ENCODE data around the gene FAM135A. TPM values are rescaled to one million over a fixed set of nuclear protein-coding genes. Genes with fewer than 3 reads are reported as not detected.

Gene FAM135A
- total and polyA plus RNA-seq, 2 experiments from 2014 or later, result 3.5 to 8.2 TPM

GRCh38 chr6:70415247-70415646 is 1.9 kb downstream of the FAM135A start:
- no peak overlapping the region for H3K4me2 ChIP-seq (ENCODE audit: unreplicated experiment)
- DNase-seq, result no peak
- no peaks in the 10 kb centered on the region for H3K79me2 ChIP-seq (ENCODE audit: insufficient read depth)
- no peaks in the 10 kb centered on the region for H3K36me3 ChIP-seq (ENCODE audit: low read depth)
- H3K9ac ChIP-seq, result no peak overlapping the region
- H3K27me3 ChIP-seq (replicated peaks; ENCODE audit: insufficient read depth), result no peaks in the 10 kb centered on the region
- no peaks in the 10 kb centered on the region for H4K20me1 ChIP-seq (ENCODE audit: insufficient read depth)
- in situ Hi-C loops (cut with MboI), result no loop called here
- peaks cover 6% of the 10 kb centered on the region for H3K4me1 ChIP-seq (ENCODE audit: insufficient read depth)
- TF ChIP-seq EZH2 (IDR thresholded peaks at IDR 0.05; ENCODE audit: insufficient read depth, poor library complexity, severe bottlenecking) (no peak), EZH2phosphoT487 (IDR thresholded peaks at IDR 0.05; ENCODE audit: insufficient read depth, low read depth) (no peak)
- H3K27ac ChIP-seq, result no peak overlapping the region
- no peak overlapping the region for H3K4me3 ChIP-seq
- H3K9me2 ChIP-seq (ENCODE audit: insufficient read depth), result no peaks in the 10 kb centered on the region
- H3F3A ChIP-seq (ENCODE audit: insufficient read depth), result peaks cover 19% of the 10 kb centered on the region; the same call in 1 of the 2 replicates
- 0 out of 2 replicates have a peak overlapping the region, but pooled peaks have one; percentile 2 for H2AFZ ChIP-seq
- no peaks in the 10 kb centered on the region for H3K9me3 ChIP-seq (ENCODE audit: low read depth)

GRCh38 chr6:70415660-70416059 is 2.4 kb downstream of the FAM135A start:
- in situ Hi-C loops (cut with MboI), result no loop called here
- Histone ChIP-seq H3F3A (ENCODE audit: insufficient read depth) (peaks cover 19% of the 10 kb centered on the region; the same call in 1 of the 2 replicates), H3K9ac (no peak overlapping the region), H3K4me2 (ENCODE audit: unreplicated experiment) (no peak overlapping the region), H3K27me3 (replicated peaks; ENCODE audit: insufficient read depth) (no peaks in the 10 kb centered on the region), H4K20me1 (ENCODE audit: insufficient read depth) (no peaks in the 10 kb centered on the region), H3K4me1 (ENCODE audit: insufficient read depth) (peaks cover 6% of the 10 kb centered on the region), H2AFZ (no peak overlapping the region), H3K36me3 (ENCODE audit: low read depth) (no peaks in the 10 kb centered on the region), H3K79me2 (ENCODE audit: insufficient read depth) (no peaks in the 10 kb centered on the region), H3K27ac (no peak overlapping the region), H3K9me3 (ENCODE audit: low read depth) (no peaks in the 10 kb centered on the region), H3K4me3 (no peak overlapping the region), H3K9me2 (ENCODE audit: insufficient read depth) (no peaks in the 10 kb centered on the region)
- DNase-seq, result peak; percentile 4
- TF ChIP-seq EZH2 (IDR thresholded peaks at IDR 0.05; ENCODE audit: insufficient read depth, poor library complexity, severe bottlenecking) (no peak), EZH2phosphoT487 (IDR thresholded peaks at IDR 0.05; ENCODE audit: insufficient read depth, low read depth) (no peak)
- 13 to 15% methylated on average over 1 of the region's 1 CpG for WGBS, 2 experiments (ENCODE audit: low coverage in 1 of 2, low lambda C conversion rate in 2 of 2, missing lambda C conversion rate in 2 of 2)

DNA sequence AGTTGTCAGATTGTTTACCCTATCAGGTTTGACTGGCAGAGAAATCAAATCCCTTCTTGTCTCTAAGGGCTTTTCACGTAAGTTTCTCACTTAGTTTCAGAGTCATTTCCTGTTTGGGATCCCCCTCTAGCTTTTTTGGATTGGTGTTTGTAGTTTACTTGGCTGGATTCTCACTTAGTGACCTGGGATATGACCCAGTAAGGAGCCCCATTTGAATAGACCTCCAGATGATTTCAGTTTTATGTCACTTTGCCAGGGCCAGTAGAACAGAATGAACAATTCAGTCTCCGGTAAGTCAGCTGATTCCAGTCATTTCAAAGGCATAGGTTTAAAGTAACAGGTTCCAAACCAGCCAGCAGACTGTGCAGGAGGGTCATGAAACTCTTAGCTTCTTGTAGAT is 8.2 kb downstream of the FAM135A start:
- no peak overlapping the region for H2AFZ ChIP-seq
- no peaks in the 10 kb centered on the region for H3K36me3 ChIP-seq (ENCODE audit: low read depth)
- no peaks in the 10 kb centered on the region for H3K9me2 ChIP-seq (ENCODE audit: insufficient read depth)
- in situ Hi-C loops (cut with MboI), result no loop called here
- H3K4me1 ChIP-seq (ENCODE audit: insufficient read depth), result no peaks in the 10 kb centered on the region
- no peaks in the 10 kb centered on the region for H4K20me1 ChIP-seq (ENCODE audit: insufficient read depth)
- TF ChIP-seq EZH2phosphoT487 (IDR thresholded peaks at IDR 0.05; ENCODE audit: insufficient read depth, low read depth) (no peak), EZH2 (IDR thresholded peaks at IDR 0.05; ENCODE audit: insufficient read depth, poor library complexity, severe bottlenecking) (no peak)
- no peak overlapping the region for H3K9ac ChIP-seq
- no peaks in the 10 kb centered on the region for H3K27me3 ChIP-seq (replicated peaks; ENCODE audit: insufficient read depth)
- no peaks in the 10 kb centered on the region for H3K79me2 ChIP-seq (ENCODE audit: insufficient read depth)
- 98 to 100% methylated on average over 2 of the region's 2 CpGs for whole genome bisulfite sequencing, 2 experiments (ENCODE audit: low coverage in 1 of 2, low lambda C conversion rate in 2 of 2, missing lambda C conversion rate in 2 of 2)
- H3K4me2 ChIP-seq (ENCODE audit: unreplicated experiment), result no peak overlapping the region
- H3K4me3 ChIP-seq, result no peak overlapping the region
- no peak overlapping the region for H3K27ac ChIP-seq
- no peaks in the 10 kb centered on the region for H3F3A ChIP-seq (ENCODE audit: insufficient read depth)
- DNase-seq, result no peak
- no peaks in the 10 kb centered on the region for H3K9me3 ChIP-seq (ENCODE audit: low read depth)

DNA sequence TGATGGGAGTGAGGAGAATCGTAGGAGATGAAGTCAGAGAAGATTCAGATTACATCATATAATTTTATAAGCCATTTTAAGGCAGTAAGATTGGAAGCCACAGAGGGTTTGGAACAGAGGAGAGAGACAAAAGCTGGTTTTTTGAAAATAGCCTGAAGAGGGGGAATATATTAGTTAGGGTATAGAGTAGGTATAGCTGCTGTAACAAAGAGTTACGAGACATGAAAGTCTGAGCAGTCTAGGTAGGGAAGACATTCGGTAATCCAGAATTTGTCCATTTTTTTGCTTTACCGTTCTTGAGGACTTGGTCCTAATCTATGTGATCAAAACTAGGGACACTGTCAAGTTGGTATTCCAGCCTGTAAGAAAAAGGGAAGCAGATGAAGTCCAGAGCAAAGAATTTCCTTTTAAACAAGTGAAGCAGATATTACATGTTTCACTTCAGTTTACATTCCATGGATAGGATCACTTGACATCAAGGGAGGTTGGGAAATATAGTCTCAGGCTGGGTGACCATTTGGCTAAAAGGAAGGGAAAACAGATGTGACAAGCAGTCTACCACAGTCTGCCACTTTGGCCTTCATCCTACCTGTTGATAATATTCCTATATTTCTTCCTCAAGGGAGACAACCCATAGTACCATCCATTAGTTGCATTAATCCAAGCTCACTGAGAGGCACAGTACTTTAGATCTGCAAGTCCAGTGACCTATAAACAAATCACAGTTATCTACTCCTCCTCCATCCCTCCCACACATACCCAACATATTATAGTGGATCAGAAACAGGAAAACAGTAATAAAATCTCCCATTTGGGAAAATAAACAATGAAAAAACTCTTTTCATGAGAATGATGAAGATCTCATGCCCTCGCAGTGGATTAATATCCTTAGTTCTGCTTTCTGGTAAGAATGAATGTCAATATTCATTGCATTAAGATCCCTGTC is 10.2 kb downstream of the FAM135A start:
- WGBS, 2 experiments (ENCODE audit: low coverage in 1 of 2, low lambda C conversion rate in 2 of 2, missing lambda C conversion rate in 2 of 2), result 85 to 88% methylated on average over 5 of the region's 5 CpGs
- no peak overlapping the region for H3K4me2 ChIP-seq (ENCODE audit: unreplicated experiment)

More for the DNA sequence above, 10.2 kb downstream of the FAM135A start:
- Histone ChIP-seq H3K27ac (no peak overlapping the region), H3K4me3 (no peak overlapping the region), H2AFZ (no peak overlapping the region), H3K9me3 (ENCODE audit: low read depth) (no peaks in the 10 kb centered on the region), H3K4me1 (ENCODE audit: insufficient read depth) (no peaks in the 10 kb centered on the region), H3F3A (ENCODE audit: insufficient read depth) (no peaks in the 10 kb centered on the region), H3K27me3 (replicated peaks; ENCODE audit: insufficient read depth) (no peaks in the 10 kb centered on the region), H3K9me2 (ENCODE audit: insufficient read depth) (no peaks in the 10 kb centered on the region), H4K20me1 (ENCODE audit: insufficient read depth) (no peaks in the 10 kb centered on the region), H3K36me3 (ENCODE audit: low read depth) (no peaks in the 10 kb centered on the region), H3K9ac (no peak overlapping the region), H3K79me2 (ENCODE audit: insufficient read depth) (no peaks in the 10 kb centered on the region)
- in situ Hi-C loops (cut with MboI), result no loop called here
- no peak for DNase-seq
- TF ChIP-seq EZH2phosphoT487 (IDR thresholded peaks at IDR 0.05; ENCODE audit: insufficient read depth, low read depth) (no peak), EZH2 (IDR thresholded peaks at IDR 0.05; ENCODE audit: insufficient read depth, poor library complexity, severe bottlenecking) (no peak)

Measured in GM23248 (cell line).